ENCODE data around the gene HSBP1L1.

Gene HSBP1L1

GRCh38 chr18:79937103-79937860 is 27.2 kb upstream of the HSBP1L1 start:
- Histone ChIP-seq H3K27ac (ENCODE audit: extremely low read depth, low read depth, low read length) (no peak overlapping the region), H3K4me3 (ENCODE audit: low read depth, low read length) (no peak overlapping the region), H3K36me3 (ENCODE audit: control insufficient read depth in 2 of 2, insufficient read depth in 1 of 2, low read length in 2 of 2) (peaks cover 10 to 44% of the 10 kb centered on the region in 2 experiments), H3K4me1 (ENCODE audit: control insufficient read depth, insufficient read depth, low read length) (no peaks in the 10 kb centered on the region), H3K9me3 (ENCODE audit: control insufficient read depth, insufficient read depth, low read depth, low read length) (no peaks in the 10 kb centered on the region)
- ChIA-PET POLR2A (no interaction called here), CTCF (interaction anchor here (0.6 kb wide), 1 partner anchor 82 kb away, joined by 3 read pairs; no protein-coding TSS in a partner anchor)
- no peak for TF ChIP-seq ZNF670 (tag by site-specific recombination; IDR thresholded peaks at IDR 0.05; ENCODE audit: low read depth)
- TF ChIP-seq ZNF624 (tag by site-specific recombination; IDR thresholded peaks at IDR 0.05): no peak
- no peak for TF ChIP-seq ZNF404 (tag by site-specific recombination; IDR thresholded peaks at IDR 0.05)
- TF ChIP-seq ZNF157 (tag by site-specific recombination; IDR thresholded peaks at IDR 0.05): no peak
- TF ChIP-seq ZSCAN23 (tag by site-specific recombination; IDR thresholded peaks at IDR 0.05): no peak
- no peak for TF ChIP-seq ZNF530 (tag by site-specific recombination; IDR thresholded peaks at IDR 0.05; ENCODE audit: low read depth)
- TF ChIP-seq ZNF292 (tag by site-specific recombination; IDR thresholded peaks at IDR 0.05; ENCODE audit: borderline replicate concordance, low read depth): no peak
- TF ChIP-seq, protein P1, sequence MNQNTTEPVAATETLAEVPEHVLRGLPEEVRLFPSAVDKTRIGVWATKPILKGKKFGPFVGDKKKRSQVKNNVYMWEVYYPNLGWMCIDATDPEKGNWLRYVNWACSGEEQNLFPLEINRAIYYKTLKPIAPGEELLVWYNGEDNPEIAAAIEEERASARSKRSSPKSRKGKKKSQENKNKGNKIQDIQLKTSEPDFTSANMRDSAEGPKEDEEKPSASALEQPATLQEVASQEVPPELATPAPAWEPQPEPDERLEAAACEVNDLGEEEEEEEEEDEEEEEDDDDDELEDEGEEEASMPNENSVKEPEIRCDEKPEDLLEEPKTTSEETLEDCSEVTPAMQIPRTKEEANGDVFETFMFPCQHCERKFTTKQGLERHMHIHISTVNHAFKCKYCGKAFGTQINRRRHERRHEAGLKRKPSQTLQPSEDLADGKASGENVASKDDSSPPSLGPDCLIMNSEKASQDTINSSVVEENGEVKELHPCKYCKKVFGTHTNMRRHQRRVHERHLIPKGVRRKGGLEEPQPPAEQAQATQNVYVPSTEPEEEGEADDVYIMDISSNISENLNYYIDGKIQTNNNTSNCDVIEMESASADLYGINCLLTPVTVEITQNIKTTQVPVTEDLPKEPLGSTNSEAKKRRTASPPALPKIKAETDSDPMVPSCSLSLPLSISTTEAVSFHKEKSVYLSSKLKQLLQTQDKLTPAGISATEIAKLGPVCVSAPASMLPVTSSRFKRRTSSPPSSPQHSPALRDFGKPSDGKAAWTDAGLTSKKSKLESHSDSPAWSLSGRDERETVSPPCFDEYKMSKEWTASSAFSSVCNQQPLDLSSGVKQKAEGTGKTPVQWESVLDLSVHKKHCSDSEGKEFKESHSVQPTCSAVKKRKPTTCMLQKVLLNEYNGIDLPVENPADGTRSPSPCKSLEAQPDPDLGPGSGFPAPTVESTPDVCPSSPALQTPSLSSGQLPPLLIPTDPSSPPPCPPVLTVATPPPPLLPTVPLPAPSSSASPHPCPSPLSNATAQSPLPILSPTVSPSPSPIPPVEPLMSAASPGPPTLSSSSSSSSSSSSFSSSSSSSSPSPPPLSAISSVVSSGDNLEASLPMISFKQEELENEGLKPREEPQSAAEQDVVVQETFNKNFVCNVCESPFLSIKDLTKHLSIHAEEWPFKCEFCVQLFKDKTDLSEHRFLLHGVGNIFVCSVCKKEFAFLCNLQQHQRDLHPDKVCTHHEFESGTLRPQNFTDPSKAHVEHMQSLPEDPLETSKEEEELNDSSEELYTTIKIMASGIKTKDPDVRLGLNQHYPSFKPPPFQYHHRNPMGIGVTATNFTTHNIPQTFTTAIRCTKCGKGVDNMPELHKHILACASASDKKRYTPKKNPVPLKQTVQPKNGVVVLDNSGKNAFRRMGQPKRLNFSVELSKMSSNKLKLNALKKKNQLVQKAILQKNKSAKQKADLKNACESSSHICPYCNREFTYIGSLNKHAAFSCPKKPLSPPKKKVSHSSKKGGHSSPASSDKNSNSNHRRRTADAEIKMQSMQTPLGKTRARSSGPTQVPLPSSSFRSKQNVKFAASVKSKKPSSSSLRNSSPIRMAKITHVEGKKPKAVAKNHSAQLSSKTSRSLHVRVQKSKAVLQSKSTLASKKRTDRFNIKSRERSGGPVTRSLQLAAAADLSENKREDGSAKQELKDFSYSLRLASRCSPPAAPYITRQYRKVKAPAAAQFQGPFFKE (tag by site-specific recombination; IDR thresholded peaks at IDR 0.05; ENCODE audit: borderline replicate concordance): no peak
- no peak for TF ChIP-seq ZNF239 (tag by site-specific recombination; IDR thresholded peaks at IDR 0.05)
- no peak for TF ChIP-seq ZNF473 (tag by site-specific recombination; IDR thresholded peaks at IDR 0.05)
- TF ChIP-seq, protein P2, sequence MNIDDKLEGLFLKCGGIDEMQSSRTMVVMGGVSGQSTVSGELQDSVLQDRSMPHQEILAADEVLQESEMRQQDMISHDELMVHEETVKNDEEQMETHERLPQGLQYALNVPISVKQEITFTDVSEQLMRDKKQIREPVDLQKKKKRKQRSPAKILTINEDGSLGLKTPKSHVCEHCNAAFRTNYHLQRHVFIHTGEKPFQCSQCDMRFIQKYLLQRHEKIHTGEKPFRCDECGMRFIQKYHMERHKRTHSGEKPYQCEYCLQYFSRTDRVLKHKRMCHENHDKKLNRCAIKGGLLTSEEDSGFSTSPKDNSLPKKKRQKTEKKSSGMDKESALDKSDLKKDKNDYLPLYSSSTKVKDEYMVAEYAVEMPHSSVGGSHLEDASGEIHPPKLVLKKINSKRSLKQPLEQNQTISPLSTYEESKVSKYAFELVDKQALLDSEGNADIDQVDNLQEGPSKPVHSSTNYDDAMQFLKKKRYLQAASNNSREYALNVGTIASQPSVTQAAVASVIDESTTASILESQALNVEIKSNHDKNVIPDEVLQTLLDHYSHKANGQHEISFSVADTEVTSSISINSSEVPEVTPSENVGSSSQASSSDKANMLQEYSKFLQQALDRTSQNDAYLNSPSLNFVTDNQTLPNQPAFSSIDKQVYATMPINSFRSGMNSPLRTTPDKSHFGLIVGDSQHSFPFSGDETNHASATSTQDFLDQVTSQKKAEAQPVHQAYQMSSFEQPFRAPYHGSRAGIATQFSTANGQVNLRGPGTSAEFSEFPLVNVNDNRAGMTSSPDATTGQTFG (tag by site-specific recombination; IDR thresholded peaks at IDR 0.05; ENCODE audit: borderline replicate concordance): no peak
- TF ChIP-seq, protein P3, sequence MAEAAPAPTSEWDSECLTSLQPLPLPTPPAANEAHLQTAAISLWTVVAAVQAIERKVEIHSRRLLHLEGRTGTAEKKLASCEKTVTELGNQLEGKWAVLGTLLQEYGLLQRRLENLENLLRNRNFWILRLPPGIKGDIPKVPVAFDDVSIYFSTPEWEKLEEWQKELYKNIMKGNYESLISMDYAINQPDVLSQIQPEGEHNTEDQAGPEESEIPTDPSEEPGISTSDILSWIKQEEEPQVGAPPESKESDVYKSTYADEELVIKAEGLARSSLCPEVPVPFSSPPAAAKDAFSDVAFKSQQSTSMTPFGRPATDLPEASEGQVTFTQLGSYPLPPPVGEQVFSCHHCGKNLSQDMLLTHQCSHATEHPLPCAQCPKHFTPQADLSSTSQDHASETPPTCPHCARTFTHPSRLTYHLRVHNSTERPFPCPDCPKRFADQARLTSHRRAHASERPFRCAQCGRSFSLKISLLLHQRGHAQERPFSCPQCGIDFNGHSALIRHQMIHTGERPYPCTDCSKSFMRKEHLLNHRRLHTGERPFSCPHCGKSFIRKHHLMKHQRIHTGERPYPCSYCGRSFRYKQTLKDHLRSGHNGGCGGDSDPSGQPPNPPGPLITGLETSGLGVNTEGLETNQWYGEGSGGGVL (tag by site-specific recombination; IDR thresholded peaks at IDR 0.05): no peak
- TF ChIP-seq, protein P4, sequence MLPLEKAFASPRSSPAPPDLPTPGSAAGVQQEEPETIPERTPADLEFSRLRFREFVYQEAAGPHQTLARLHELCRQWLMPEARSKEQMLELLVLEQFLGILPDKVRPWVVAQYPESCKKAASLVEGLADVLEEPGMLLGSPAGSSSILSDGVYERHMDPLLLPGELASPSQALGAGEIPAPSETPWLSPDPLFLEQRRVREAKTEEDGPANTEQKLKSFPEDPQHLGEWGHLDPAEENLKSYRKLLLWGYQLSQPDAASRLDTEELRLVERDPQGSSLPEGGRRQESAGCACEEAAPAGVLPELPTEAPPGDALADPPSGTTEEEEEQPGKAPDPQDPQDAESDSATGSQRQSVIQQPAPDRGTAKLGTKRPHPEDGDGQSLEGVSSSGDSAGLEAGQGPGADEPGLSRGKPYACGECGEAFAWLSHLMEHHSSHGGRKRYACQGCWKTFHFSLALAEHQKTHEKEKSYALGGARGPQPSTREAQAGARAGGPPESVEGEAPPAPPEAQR (tag by site-specific recombination; IDR thresholded peaks at IDR 0.05): no peak
- TF ChIP-seq ZBTB21 (tag by site-specific recombination; IDR thresholded peaks at IDR 0.05): no peak
- TF ChIP-seq ZNF596 (tag by site-specific recombination; IDR thresholded peaks at IDR 0.05): no peak
- no peak for TF ChIP-seq SP7 (tag by site-specific recombination; IDR thresholded peaks at IDR 0.05)
- TF ChIP-seq GLIS2 (tag by site-specific recombination; IDR thresholded peaks at IDR 0.05): no peak
- TF ChIP-seq ZXDB (tag by site-specific recombination; IDR thresholded peaks at IDR 0.05): no peak
- TF ChIP-seq, protein P5, sequence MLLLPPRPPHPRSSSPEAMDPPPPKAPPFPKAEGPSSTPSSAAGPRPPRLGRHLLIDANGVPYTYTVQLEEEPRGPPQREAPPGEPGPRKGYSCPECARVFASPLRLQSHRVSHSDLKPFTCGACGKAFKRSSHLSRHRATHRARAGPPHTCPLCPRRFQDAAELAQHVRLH (tag by site-specific recombination; IDR thresholded peaks at IDR 0.05): no peak
- TF ChIP-seq ZBTB44 (tag by site-specific recombination; IDR thresholded peaks at IDR 0.05): no peak

Measured in HEK293 (cell line).